Ishikawa (cell line): Measurements from ENCODE around the gene ZNF675.

Experiments
- CREB1 ChIP-seq: IDR thresholded peaks from 2 replicates; pipeline ENCODE4 v1.6.1; 2012; ENCODE audit warnings: low read depth
- EP300 ChIP-seq: IDR thresholded peaks from 2 replicates; pipeline ENCODE4 v1.6.1; 2012; ENCODE audit warnings: borderline replicate concordance
- NFIC ChIP-seq: IDR thresholded peaks from 2 replicates; pipeline ENCODE4 v1.6.1; 2012
- RAD21 ChIP-seq: IDR thresholded peaks from 2 replicates; pipeline ENCODE4 v1.6.1; 2012; ENCODE audit warnings: low read depth
- TCF12 ChIP-seq: IDR thresholded peaks from 2 replicates; pipeline ENCODE4 v1.6.1; 2012; ENCODE audit warnings: low read depth
- TEAD4 ChIP-seq: IDR thresholded peaks from 2 replicates; pipeline ENCODE4 v1.6.1; 2012
- YY1 ChIP-seq: IDR thresholded peaks from 2 replicates; pipeline ENCODE4 v1.6.1; 2012; ENCODE audit warnings: low read depth
- TF ChIP-seq, protein P1 (sequence below): IDR thresholded peaks from 2 replicates; pipeline ENCODE4 v1.6.1; 2012; ENCODE audit warnings: low read depth, mild to moderate bottlenecking
- TF ChIP-seq, protein P2 (sequence below): IDR thresholded peaks from 2 replicates; pipeline ENCODE4 v1.6.1; 2012

- no peak for TF ChIP-seq EP300
- TF ChIP-seq RAD21 = no peak
- TF ChIP-seq YY1 = no peak
- TF ChIP-seq, protein P1, sequence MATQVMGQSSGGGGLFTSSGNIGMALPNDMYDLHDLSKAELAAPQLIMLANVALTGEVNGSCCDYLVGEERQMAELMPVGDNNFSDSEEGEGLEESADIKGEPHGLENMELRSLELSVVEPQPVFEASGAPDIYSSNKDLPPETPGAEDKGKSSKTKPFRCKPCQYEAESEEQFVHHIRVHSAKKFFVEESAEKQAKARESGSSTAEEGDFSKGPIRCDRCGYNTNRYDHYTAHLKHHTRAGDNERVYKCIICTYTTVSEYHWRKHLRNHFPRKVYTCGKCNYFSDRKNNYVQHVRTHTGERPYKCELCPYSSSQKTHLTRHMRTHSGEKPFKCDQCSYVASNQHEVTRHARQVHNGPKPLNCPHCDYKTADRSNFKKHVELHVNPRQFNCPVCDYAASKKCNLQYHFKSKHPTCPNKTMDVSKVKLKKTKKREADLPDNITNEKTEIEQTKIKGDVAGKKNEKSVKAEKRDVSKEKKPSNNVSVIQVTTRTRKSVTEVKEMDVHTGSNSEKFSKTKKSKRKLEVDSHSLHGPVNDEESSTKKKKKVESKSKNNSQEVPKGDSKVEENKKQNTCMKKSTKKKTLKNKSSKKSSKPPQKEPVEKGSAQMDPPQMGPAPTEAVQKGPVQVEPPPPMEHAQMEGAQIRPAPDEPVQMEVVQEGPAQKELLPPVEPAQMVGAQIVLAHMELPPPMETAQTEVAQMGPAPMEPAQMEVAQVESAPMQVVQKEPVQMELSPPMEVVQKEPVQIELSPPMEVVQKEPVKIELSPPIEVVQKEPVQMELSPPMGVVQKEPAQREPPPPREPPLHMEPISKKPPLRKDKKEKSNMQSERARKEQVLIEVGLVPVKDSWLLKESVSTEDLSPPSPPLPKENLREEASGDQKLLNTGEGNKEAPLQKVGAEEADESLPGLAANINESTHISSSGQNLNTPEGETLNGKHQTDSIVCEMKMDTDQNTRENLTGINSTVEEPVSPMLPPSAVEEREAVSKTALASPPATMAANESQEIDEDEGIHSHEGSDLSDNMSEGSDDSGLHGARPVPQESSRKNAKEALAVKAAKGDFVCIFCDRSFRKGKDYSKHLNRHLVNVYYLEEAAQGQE = no peak
- TF ChIP-seq TEAD4 = no peak
- TF ChIP-seq, protein P2, sequence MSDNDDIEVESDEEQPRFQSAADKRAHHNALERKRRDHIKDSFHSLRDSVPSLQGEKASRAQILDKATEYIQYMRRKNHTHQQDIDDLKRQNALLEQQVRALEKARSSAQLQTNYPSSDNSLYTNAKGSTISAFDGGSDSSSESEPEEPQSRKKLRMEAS = no peak
- no peak for TF ChIP-seq TCF12
- no peak for TF ChIP-seq NFIC
- TF ChIP-seq CREB1 = no peak
Observed at GRCh38 chr19:23665651-23666410, 21.2 kb downstream of the ZNF675 start.
